RWPE2 (cell line): Measurements from ENCODE around the gene ARL15.

Experiments
- ATAC-seq: fragments of 200-7000 bp; cut with Tn5 transposase; 3 replicates; pipeline ENCODE4 v1.9.1; 2021; ENCODE audit warnings: low read depth
- DNase-seq: peaks from one replicate; pipeline ENCODE4 v3.0.0-alpha.2; 2020; ENCODE audit warnings: low spot score
- H3K27ac ChIP-seq: fragments of 450-650 bp; 2 replicates; pipeline ENCODE4 v1.5.1; 2017; ENCODE audit warnings: mild to moderate bottlenecking; ENCODE audit not compliant: poor library complexity, severe bottlenecking
- H3K27me3 ChIP-seq: fragments of 250-450 bp; sonication (Bioruptor Pico); 2 replicates; pipeline ENCODE4 v1.5.1; 2021; ENCODE audit warnings: mild to moderate bottlenecking, moderate library complexity; ENCODE audit not compliant: insufficient read depth, poor library complexity, severe bottlenecking
- H3K36me3 ChIP-seq: fragments of 250-450 bp; sonication (Bioruptor Pico); 2 replicates; pipeline ENCODE4 v1.5.1; 2020; ENCODE audit warnings: low read depth, mild to moderate bottlenecking, moderate library complexity
- H3K4me1 ChIP-seq: fragments of 250-450 bp; sonication (Bioruptor Pico); 2 replicates; pipeline ENCODE4 v1.5.1; 2021; ENCODE audit warnings: mild to moderate bottlenecking, moderate library complexity; ENCODE audit not compliant: insufficient read depth, poor library complexity, severe bottlenecking
- H3K4me3 ChIP-seq: fragments of 250-450 bp; sonication (Bioruptor Pico); 2 replicates; pipeline ENCODE4 v1.5.1; 2021; ENCODE audit warnings: mild to moderate bottlenecking, moderate library complexity; ENCODE audit not compliant: severe bottlenecking
- H3K9me3 ChIP-seq: fragments of 250-450 bp; sonication (Bioruptor Pico); 2 replicates; pipeline ENCODE4 v1.5.1; 2021; ENCODE audit warnings: mild to moderate bottlenecking, moderate library complexity; ENCODE audit not compliant: severe bottlenecking
- CTCF ChIP-seq: fragments of 450-650 bp; IDR thresholded peaks from one replicate; pipeline ENCODE4 v1.5.1; 2017; ENCODE audit warnings: mild to moderate bottlenecking, moderate library complexity; ENCODE audit not compliant: poor library complexity, severe bottlenecking

ARL15 gene

GRCh38 chr5:53948598-53948997 lies 361.8 kb downstream of the ARL15 start:
- no peak for DNase-seq

GRCh38 chr5:53946405-53947100 lies 363.8 kb downstream of the ARL15 start:
- DNase-seq (no peak), ATAC-seq (no peak)
- Histone ChIP-seq H3K4me1 (peaks cover 8% of the 10 kb centered on the region), H3K9me3 (no peaks in the 10 kb centered on the region), H3K4me3 (no peak overlapping the region), H3K27me3 (no peaks in the 10 kb centered on the region), H3K27ac (no peak overlapping the region), H3K36me3 (no peaks in the 10 kb centered on the region)
- no peak for TF ChIP-seq CTCF

More at GRCh38 chr5:53948598-53948997, 361.8 kb downstream of the ARL15 start:
- no peak for TF ChIP-seq CTCF
- no peaks in the 10 kb centered on the region for H3K27me3 ChIP-seq
- H3K9me3 ChIP-seq, result no peaks in the 10 kb centered on the region
- H3K4me3 ChIP-seq, result no peak overlapping the region
- no peaks in the 10 kb centered on the region for H3K4me1 ChIP-seq
- H3K36me3 ChIP-seq, result no peaks in the 10 kb centered on the region
- ATAC-seq, result no peak
- no peak overlapping the region for H3K27ac ChIP-seq

GRCh38 chr5:53944981-53945380 lies 365.4 kb downstream of the ARL15 start:
- Histone ChIP-seq H3K4me1 (peaks cover 18% of the 10 kb centered on the region), H3K9me3 (no peaks in the 10 kb centered on the region), H3K27me3 (no peaks in the 10 kb centered on the region), H3K36me3 (no peaks in the 10 kb centered on the region), H3K27ac (no peak overlapping the region), H3K4me3 (no peak overlapping the region)
- ATAC-seq (no peak), DNase-seq (no peak)
- TF ChIP-seq CTCF, result no peak

DNA sequence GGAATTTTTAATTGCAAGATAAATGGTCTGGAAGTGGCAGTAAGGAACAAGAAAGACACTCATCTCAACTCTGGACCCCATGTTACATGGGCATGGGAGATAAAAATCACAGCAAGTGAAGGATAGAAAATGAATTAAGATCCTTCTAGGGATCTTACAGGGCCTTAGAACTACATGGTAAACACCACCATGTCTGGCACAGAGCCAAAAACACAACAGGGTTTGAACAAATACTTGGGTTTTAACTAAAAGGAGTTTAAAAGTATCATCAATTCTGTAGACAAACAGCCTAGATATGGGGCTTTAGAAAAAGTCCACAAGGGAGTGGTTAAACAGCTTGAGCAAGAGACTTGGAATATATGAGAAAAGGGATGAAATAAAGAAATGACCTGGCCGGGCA lies 366.4 kb downstream of the ARL15 start:
- no peak for DNase-seq
- no peak overlapping the region for H3K27ac ChIP-seq
- TF ChIP-seq CTCF, result no peak

DNA sequence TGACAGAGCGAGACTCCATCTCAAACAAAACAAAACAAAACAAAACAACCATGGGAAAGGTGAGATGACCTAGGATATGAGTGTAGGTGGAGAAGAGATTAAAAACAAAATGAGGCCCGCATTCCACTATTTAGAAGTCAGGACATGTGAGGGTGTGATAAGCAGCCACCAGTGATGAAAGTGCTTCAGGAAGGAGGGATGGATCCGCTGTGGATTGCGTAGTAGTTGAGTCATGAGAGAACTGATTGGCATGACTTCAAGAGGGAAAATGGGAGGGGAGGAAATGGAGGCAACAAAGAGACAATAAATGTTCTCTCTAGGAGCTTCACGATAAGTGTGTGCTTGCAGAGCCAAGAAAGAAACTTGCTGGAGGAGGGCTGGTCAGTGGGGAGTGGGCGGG lies 367.6 kb downstream of the ARL15 start:
- H3K36me3 ChIP-seq, result no peaks in the 10 kb centered on the region
- H3K27me3 ChIP-seq, result no peaks in the 10 kb centered on the region
- H3K27ac ChIP-seq, result no peak overlapping the region
- DNase-seq (no peak), ATAC-seq (peak; percentile 83)
- H3K4me1 ChIP-seq, result peaks cover 18% of the 10 kb centered on the region
- H3K4me3 ChIP-seq, result no peak overlapping the region
- no peaks in the 10 kb centered on the region for H3K9me3 ChIP-seq
- no peak for TF ChIP-seq CTCF

More for the DNA sequence above, 366.4 kb downstream of the ARL15 start:
- H3K4me1 ChIP-seq, result peaks cover 18% of the 10 kb centered on the region
- no peak for ATAC-seq
- no peaks in the 10 kb centered on the region for H3K36me3 ChIP-seq
- H3K4me3 ChIP-seq, result no peak overlapping the region
- H3K9me3 ChIP-seq, result no peaks in the 10 kb centered on the region
- no peaks in the 10 kb centered on the region for H3K27me3 ChIP-seq
